Embryonic facial prominence (tissue), 1 donor: ENCODE results near the gene RTN4R.

Experiments used
- DNase-seq: peaks from one replicate; pipeline ENCODE4 v3.0.0-alpha.2; 2016; ENCODE audit errors: extremely low spot score

Gene RTN4R

GRCh38 chr22:20229916-20230775, 38.0 kb downstream of the RTN4R start:
- DNase-seq, result no peak

- DNase-seq, result no peak
Observed at GRCh38 chr22:20228939-20229272, 39.2 kb downstream of the RTN4R start.

- no peak for DNase-seq
Observed at GRCh38 chr22:20228055-20228938, 39.8 kb downstream of the RTN4R start.

- no peak for DNase-seq
Observed at GRCh38 chr22:20227363-20227762, 40.8 kb downstream of the RTN4R start.

- no peak for DNase-seq
Observed at GRCh38 chr22:20226760-20227350, 41.3 kb downstream of the RTN4R start.

- no peak for DNase-seq
Observed at GRCh38 chr22:20226077-20226716, 41.9 kb downstream of the RTN4R start.

- DNase-seq, result no peak
Observed at GRCh38 chr22:20225693-20225966, 42.5 kb downstream of the RTN4R start.

- no peak for DNase-seq
Observed at GRCh38 chr22:20224917-20225692, 43.0 kb downstream of the RTN4R start.

GRCh38 chr22:20224256-20224626, 43.9 kb downstream of the RTN4R start:
- no peak for DNase-seq

GRCh38 chr22:20223421-20224255, 44.5 kb downstream of the RTN4R start:
- no peak for DNase-seq

- no peak for DNase-seq
Observed at GRCh38 chr22:20222764-20223420, 45.2 kb downstream of the RTN4R start.

GRCh38 chr22:20221421-20222340, 46.4 kb downstream of the RTN4R start:
- DNase-seq, result no peak

GRCh38 chr22:20220629-20221026, 47.5 kb downstream of the RTN4R start:
- DNase-seq, result no peak

GRCh38 chr22:20219667-20220628, 48.2 kb downstream of the RTN4R start:
- DNase-seq, result no peak

GRCh38 chr22:20218987-20219386, 49.1 kb downstream of the RTN4R start:
- no peak for DNase-seq

GRCh38 chr22:20218326-20218872, 49.7 kb downstream of the RTN4R start:
- no peak for DNase-seq

GRCh38 chr22:20217563-20217962, 50.6 kb downstream of the RTN4R start:
- no peak for DNase-seq
